BJ (cell line): ENCODE data around the gene CASKIN2. TPM values are rescaled to one million over a fixed set of nuclear protein-coding genes. Genes with fewer than 3 reads are reported as not detected.

Experiments
- CTCF ChIA-PET: fragments of 350-600 bp; formaldehyde crosslinking; extraction: SDS; loops from one replicate; lab custom pipeline; 2021; ENCODE audit warnings: antibody characterized with exemption, inconsistent platforms; lab: Yijun Ruan, JAX
- POLR2A ChIA-PET: fragments of 300-600 bp; sonication (Branson Sonifier 250); formaldehyde crosslinking; extraction: SDS; loops from one replicate; lab custom pipeline; 2021; ENCODE audit warnings: antibody characterized with exemption; lab: Charles Lee
- DNase-seq: peaks from one replicate; pipeline ENCODE4 v3.0.0-alpha.2; 2011; ENCODE audit warnings: low read depth
- H3K27me3 ChIP-seq: 2 replicates; pipeline ENCODE4 v1.6.0; 2011; ENCODE audit warnings: low read length; ENCODE audit not compliant: control insufficient read depth, insufficient read depth
- H3K36me3 ChIP-seq: 2 replicates; pipeline ENCODE4 v1.5.1; 2011; ENCODE audit warnings: low read length; ENCODE audit not compliant: control insufficient read depth, insufficient read depth
- H3K4me3 ChIP-seq: 2 replicates; pipeline ENCODE4 v1.5.1; 2011; ENCODE audit warnings: low read depth, mild to moderate bottlenecking, control low read depth, low read length
- polyA minus RNA-seq: library from RNA; depleted of rRNA, polyadenylated mRNA; stranded (reverse); fragments of >200 nt; gene quantifications from 2 replicates; pipeline ENCODE4 v1.2.3, GENCODE V29; 2011; rRNA and poly(A)+ RNA removed
- polyA plus RNA-seq: library from polyadenylated mRNA; depleted of rRNA; stranded (reverse); fragments of >200 nt; gene quantifications from 2 replicates; pipeline ENCODE4 v1.2.3, GENCODE V29; 2011; rRNA removed
- TF ChIP-seq, protein P1 (sequence below): IDR thresholded peaks from 2 replicates; pipeline ENCODE4 v1.5.1; 2011; ENCODE audit warnings: low read depth, mild to moderate bottlenecking, control low read depth, inconsistent platforms, low read length, moderate library complexity; ENCODE audit not compliant: insufficient read depth

CASKIN2 gene
- polyA plus RNA-seq (2.3 and 4.8 TPM in 2 replicates), polyA minus RNA-seq (10.0 and 10.1 TPM in 2 replicates)

DNA sequence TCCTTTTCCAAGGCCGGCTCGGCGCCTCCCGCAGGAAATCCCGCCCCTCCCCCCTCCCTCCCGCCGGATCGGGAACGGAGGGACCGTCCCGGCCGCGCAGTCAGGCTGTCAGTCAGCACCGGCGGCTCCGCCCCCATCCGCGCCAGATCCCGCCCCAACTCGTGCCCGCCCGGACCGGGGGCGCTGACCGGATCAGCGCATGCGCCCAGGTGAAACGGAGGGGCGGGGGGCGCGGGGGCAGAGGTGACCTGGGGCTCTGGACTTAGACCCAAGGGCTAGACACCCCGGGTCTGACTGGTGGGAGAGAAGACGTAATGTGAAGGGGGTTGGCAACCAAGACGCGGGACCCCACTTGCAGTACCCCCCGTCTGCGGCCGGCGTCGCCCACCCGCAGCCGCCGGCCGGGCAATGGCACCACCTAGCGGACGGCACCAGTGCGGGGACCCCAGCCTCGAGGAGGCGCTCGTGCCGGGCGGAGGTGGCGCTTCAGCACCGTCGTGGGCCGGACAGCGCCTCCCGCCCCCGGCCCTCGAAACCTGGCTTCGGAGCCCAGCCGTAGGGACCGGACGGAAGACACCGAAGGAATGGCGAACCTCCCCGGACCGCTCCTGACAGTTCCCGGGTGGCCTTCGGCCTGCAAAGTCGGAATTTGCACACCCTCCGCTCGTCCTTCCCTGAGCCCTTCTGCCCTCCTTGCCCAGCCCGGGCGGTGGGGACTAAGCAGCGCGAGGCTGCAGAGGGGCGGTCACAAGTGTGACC is at the start of gene CASKIN2:
CASKIN2 (minus strand) TSS at position 42 of the 759 bp plus-strand sequence. CDS start 1,733 bp downstream, outside the sequence.
- peaks cover 1% of the 10 kb centered on the region for H3K36me3 ChIP-seq
- H3K27me3 ChIP-seq: no peaks in the 10 kb centered on the region
- H3K4me3 ChIP-seq: peak within 1 kb of the TSS; percentile 83
- CTCF ChIA-PET: interaction anchor here (0.6 to 1.8 kb wide), 14 partner anchors 9 to 245 kb away, joined by 3 to 25 read pairs (median 4); partner anchors contain the start of genes LLGL2 and MIF4GD
- peak; percentile 42 for DNase-seq
- TF ChIP-seq, protein P1, sequence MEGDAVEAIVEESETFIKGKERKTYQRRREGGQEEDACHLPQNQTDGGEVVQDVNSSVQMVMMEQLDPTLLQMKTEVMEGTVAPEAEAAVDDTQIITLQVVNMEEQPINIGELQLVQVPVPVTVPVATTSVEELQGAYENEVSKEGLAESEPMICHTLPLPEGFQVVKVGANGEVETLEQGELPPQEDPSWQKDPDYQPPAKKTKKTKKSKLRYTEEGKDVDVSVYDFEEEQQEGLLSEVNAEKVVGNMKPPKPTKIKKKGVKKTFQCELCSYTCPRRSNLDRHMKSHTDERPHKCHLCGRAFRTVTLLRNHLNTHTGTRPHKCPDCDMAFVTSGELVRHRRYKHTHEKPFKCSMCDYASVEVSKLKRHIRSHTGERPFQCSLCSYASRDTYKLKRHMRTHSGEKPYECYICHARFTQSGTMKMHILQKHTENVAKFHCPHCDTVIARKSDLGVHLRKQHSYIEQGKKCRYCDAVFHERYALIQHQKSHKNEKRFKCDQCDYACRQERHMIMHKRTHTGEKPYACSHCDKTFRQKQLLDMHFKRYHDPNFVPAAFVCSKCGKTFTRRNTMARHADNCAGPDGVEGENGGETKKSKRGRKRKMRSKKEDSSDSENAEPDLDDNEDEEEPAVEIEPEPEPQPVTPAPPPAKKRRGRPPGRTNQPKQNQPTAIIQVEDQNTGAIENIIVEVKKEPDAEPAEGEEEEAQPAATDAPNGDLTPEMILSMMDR: peak; percentile 92
- POLR2A ChIA-PET: interaction anchor here (0.5 to 0.6 kb wide), 2 partner anchors 34 to 179 kb away, joined by 3 to 5 read pairs; no protein-coding TSS in a partner anchor

- TF ChIP-seq, protein P1: no peak
- H3K27me3 ChIP-seq: peaks cover 4% of the 10 kb centered on the region; the same call in 1 of the 2 replicates
- H3K4me3 ChIP-seq: no peak overlapping the region
- ChIA-PET CTCF (interaction anchor here (0.8 to 1.6 kb wide), 5 partner anchors 14 to 188 kb away, joined by 3 to 5 read pairs (median 4); partner anchors contain the start of gene SMIM5), POLR2A (no interaction called here)
- no peaks in the 10 kb centered on the region for H3K36me3 ChIP-seq
- peak; percentile 18 for DNase-seq
These were observed 49.7 kb upstream of the CASKIN2 start for GRCh38 chr17:75565066-75565465.

DNA sequence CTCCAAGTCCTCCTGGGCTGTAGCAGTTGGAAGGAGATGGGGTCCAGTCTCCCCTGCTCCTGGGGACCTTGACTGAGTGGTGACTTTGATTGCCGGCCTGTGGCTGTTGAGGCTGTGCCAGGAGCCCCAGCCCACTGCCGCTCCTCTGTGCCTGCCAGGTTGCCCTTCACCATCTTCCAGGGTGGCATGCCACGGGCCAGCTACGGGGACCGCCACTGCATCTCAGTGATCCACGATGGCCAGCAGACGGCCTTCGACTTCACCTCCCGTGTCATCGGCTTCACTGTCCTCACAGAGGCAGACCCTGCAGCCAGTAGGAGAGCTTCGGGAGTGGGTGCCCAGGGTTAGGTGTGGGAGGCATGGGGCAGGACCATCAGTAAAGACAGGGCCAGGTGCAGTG is 48.9 kb upstream of the CASKIN2 start:
- CTCF ChIA-PET: interaction anchor here (1.2 kb wide), 1 partner anchor 25 kb away, joined by 5 read pairs; no protein-coding TSS in a partner anchor
- POLR2A ChIA-PET: no interaction called here
- TF ChIP-seq, protein P1: no peak
- H3K4me3 ChIP-seq: no peak overlapping the region
- H3K27me3 ChIP-seq: peaks cover 4% of the 10 kb centered on the region; the same call in 1 of the 2 replicates
- H3K36me3 ChIP-seq: no peaks in the 10 kb centered on the region
- DNase-seq: no peak

DNA sequence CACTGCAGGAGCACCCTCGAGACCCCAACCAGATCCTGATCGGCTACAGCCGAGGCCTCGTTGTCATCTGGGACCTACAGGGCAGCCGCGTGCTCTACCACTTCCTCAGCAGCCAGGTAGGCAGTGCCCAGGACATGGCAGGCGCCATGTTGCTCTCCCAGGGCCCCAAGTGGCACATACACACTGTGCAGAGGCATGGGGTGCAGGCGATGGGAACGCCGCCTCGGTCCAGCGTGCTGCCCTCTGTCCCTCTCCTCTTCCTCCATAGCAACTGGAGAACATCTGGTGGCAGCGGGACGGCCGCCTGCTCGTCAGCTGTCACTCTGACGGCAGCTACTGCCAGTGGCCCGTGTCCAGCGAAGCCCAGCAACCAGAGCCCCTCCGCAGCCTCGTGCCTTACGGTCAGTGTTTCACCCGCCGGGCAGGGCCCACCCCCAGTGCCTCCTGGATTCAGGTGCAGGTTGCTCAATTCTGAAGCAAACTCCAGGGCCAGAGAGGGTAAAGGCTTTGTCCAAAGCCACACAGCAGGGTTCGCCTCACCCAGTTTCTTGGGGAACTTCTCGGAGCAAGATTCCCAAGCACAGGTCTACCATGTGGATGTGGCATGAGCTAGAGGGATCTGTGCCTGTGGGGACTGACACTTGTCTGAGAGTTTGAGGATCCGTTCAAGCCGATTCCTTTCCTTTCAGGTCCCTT is 47.9 kb upstream of the CASKIN2 start:
- CTCF ChIA-PET: interaction anchor here (0.5 kb wide), 1 partner anchor 140 kb away, joined by 6 read pairs; no protein-coding TSS in a partner anchor

More for the DNA sequence above, 47.9 kb upstream of the CASKIN2 start:
- H3K36me3 ChIP-seq: no peaks in the 10 kb centered on the region
- POLR2A ChIA-PET: no interaction called here
- no peak overlapping the region for H3K4me3 ChIP-seq
- peaks cover 3% of the 10 kb centered on the region; the same call in 1 of the 2 replicates for H3K27me3 ChIP-seq
- TF ChIP-seq, protein P1: no peak
- DNase-seq: no peak
